Inflammatory macrophage treated with lipopolysaccharide for 4 hours (primary cell): ENCODE measurements around the gene PACSIN1.

Experiments
- DNase-seq: peaks from one replicate; pipeline ENCODE4 v3.0.0-alpha.2; 2020

The PACSIN1 gene, protein sequence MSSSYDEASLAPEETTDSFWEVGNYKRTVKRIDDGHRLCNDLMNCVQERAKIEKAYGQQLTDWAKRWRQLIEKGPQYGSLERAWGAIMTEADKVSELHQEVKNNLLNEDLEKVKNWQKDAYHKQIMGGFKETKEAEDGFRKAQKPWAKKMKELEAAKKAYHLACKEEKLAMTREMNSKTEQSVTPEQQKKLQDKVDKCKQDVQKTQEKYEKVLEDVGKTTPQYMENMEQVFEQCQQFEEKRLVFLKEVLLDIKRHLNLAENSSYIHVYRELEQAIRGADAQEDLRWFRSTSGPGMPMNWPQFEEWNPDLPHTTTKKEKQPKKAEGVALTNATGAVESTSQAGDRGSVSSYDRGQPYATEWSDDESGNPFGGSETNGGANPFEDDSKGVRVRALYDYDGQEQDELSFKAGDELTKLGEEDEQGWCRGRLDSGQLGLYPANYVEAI

GRCh38 chr6:34465531-34466241 is at the start of gene PACSIN1:
Gene PACSIN1 (plus strand): TSS chr6:34466076. CDS start chr6:34526306, 60,230 bp downstream.
- DNase-seq: no peak

DNA sequence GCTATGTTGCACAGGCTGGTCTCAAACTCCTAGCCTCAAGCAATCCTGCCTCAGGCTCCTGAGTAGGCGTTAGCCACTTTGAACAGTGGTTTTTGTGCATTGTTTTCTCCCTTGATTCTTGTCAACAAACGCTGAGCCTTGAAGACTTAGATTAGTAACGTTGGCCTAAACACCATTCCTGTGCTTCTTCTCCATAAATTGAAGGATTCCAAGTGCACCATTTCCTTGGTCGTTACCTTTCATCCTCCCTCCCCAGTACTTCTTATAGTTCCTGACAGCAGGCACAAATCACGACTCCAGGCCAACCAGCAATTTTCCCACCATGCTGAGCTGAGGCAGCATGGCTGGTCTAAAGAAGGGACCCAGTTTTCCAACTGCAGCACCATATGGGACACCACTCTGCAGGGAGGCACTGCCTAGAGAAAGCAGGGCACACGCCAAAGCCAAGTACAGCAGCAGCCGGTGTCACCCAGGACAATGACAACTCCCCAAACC is 49.0 kb upstream of the PACSIN1 start:
- no peak for DNase-seq

DNA sequence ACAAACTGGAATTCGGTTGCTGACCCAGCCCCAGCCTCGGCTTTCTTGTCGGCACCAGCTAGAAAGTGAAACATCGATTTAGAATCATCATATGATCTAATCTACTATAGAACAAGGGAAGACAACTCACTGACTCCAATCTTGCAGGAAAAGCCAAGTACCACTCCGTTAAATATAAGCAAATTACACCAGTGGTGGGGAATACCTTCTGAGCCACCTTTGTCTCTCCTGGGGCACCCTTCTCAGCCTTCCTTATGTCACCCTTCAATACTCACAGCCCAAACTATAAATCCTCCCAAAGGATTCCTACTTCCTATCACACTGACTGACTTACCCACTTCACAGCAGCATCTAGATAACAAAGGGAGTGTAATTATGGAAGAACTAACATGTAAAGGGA is 47.5 kb upstream of the PACSIN1 start:
- no peak for DNase-seq

DNA sequence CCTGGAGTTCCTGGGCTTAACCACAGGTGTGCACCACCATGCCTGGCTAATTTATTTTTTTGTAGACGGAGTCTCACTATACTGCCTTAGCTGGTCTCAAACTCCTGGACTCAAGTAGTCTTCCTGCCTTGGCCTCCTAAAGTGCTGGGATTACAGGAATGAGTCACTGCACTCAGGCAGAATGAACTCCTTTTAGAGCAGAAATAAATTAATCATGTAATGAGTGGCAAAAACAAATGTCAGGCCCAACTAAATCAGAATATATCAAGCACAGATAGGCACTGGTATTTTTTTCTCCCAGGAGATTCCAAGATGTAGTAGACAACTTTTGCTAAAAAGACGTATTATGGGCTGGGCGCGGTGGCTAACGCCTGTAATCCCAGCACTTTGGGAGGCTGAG is 42.6 kb upstream of the PACSIN1 start:
- DNase-seq: no peak

- no peak for DNase-seq
Observed at GRCh38 chr6:34424200-34425131, 41.4 kb upstream of the PACSIN1 start.

GRCh38 chr6:34425132-34425497 is 40.8 kb upstream of the PACSIN1 start:
- DNase-seq: peak; percentile 2

DNA sequence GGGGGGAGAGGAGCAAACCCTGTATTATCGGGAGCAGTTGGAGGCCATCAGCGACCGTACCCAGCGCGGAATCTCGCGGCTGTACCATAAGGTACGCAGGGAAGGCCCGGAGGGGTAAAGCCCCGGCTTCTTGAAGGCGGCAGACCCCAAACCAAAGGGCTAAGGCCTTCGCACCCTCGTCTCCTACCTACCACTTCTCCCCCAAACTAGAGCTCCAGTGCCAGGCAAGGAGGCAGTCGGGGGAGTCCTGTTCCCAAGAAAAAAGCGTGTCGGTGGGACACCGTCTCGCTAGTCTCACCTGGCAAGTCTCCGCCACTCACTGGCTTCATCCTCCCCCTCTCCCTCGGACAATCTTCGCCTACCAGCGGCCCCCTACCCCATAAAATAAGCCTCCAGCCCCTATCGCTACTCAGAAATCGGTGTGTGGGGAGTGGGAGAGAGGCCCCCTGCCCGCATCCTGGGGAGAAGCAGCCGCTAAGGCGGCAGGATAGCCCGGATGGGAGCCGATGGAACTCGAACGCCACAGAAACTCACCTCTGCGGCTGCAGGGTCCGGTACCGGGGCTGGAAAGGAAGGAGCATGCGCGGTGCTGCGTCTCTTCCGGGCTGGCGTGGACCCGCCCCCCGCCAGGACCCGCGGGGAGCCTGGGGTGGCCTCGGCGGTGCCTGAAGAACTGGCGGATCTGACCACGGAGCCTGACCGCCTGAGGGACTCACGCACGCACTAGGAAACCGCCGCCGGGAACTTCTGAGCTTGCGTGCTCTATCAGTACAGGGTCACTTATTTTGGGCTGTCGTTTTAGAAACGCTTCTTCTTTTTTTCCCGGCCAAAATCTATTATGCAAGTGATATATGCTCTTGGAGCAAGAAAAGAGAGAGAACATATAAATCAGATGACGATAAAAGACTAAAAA is 40.1 kb upstream of the PACSIN1 start, which contains the start of gene RPS10:
Gene RPS10 (minus strand): TSS at position 572 of the 913 bp plus-strand sequence. CDS start 848 bp downstream, outside the sequence.
- DNase-seq: peak; percentile 91

DNA sequence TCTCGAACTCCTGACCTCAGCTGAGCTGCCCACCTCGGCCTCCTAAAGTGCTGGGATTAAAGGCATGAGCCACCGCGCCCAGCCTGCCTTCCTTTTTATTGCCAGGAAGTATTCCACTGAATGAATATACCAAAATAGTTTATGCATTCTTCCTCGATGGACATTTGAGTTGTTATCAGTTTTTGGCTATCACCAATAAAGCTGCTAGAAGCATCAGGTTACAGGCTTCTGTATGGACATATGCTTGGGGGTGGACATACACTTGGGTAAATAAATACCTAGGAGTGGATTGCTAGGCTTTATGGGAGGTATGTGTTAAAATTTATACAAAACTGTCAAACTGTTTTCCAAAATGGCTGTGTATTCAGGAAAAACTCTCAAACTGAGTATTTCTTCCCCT is 30.0 kb upstream of the PACSIN1 start:
- DNase-seq: no peak

DNA sequence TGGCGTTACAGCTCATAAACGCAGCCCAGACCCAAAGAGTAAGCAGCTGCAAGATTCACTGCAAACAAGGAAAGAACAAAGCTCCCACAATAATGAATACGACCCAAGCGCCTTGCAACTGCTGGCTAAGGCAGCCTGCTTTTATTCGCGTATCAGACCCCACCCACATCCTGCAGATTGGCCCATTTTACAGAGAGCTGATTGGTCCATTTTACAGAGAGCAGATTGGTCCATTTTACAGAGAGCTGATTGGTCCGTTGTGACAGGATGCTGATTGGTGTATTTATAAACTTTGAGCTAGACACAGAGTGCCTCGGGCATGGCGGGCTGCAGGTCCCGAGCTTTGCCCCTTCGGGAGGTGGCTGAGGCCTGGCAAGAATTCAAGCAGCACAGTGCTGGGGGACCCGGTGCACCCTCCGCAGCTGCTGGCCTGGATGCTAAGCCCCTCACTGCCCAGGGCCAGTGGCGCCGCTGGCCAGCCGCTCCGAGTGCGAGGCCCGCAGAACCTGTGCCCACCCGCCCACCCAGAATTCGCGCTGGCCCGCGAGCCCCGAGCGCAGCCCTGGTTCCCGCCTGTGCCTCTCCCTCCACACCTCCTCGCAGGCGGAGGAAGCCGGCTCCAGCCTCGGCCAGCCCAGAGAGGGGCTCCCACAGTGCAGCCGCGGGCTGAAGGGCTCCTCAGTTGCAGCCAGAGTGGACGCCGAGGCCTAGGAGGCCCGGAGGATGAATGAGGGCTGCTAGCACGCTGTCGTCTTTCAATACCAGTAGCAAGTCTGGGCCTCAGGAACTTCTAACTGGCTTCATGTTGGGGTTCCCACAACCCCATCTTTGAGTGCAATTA is 28.9 kb upstream of the PACSIN1 start:
- DNase-seq: no peak

DNA sequence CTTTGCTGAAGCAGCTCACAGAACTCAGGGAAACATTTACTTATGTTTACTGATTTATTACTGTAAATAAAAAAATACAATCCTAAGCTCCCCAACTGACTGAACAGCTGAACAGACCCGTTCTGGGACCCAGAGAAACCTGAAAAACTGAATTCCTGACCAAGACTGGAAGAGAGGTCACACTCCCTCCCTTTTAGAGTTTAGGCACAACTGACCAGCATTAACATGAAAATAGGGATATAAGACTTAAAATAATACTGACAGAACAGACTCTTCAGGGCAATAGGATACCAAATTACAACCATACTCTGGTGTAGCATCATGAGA is 28.3 kb upstream of the PACSIN1 start:
- DNase-seq: no peak

GRCh38 chr6:34438705-34439104 is 27.2 kb upstream of the PACSIN1 start:
- DNase-seq: no peak

GRCh38 chr6:34439442-34439841 is 26.4 kb upstream of the PACSIN1 start:
- DNase-seq: no peak

DNA sequence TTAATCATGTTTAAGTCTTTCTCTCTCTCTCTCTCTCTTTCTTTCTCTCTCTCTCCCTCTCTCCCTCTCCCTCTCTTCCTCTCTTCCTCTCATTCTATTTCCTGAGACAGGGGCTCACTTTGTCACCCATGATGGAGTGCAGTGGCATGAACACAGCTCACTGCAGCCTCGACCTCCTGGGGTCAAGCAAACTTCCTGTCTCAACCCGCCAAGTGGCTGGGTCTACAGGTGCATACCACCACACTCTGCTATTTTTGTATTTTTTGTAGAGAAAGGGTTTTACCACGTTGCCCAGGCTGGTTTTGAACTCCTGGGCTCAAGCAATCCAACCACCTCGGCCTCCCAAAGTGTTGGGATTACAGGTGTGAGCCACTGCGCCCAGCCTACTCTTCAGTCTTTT is 24.4 kb upstream of the PACSIN1 start:
- no peak for DNase-seq

DNA sequence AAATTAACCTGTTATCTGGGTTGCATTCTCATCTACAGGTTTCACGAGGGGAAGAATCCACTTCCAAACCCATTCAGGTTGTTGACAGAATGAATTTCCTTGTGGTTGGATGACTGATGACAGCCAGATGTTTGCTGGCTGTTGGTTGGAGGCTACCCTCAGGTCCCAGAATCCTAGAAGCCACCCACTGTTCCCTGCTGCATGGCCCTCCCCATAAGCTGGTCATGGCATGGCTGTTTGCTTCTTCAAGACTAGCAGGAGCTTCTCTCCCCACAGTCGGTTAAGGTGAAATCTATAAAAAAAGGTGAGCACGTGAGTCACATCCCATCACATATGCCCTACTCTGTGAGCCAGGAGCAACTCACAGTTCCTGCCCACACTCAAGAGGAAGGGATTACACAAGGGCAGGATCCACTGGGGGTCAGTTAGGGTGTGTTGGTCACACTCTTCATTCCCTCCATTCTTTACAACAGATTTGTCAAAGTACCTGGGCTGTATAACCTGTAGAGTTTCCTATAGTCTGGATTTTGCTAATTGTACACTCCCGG is 20.5 kb upstream of the PACSIN1 start:
- DNase-seq: no peak

DNA sequence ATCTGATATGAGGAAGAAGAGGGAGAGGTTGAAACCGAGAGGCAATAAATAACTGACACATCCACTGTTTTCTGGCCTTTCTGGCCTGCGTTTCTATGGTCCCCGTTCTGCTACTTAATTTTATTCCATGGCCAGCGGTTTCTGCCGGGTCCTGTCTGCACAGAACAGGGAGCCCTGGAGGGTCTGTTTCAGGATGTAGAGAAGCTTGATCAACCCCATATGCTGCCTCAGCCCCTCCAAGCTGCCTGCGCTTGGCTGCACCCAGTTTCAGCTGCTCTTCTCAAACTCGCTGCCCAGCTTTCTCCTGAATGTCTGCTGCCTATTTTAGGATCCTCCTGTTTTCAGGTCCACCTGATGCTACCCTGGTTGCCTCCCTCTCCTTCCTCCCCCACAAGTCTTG is 18.5 kb upstream of the PACSIN1 start:
- peak; percentile 30 for DNase-seq

- DNase-seq: peak; percentile 84
Observed at GRCh38 chr6:34447910-34448309, 18.0 kb upstream of the PACSIN1 start.

GRCh38 chr6:34451192-34451591 is 14.7 kb upstream of the PACSIN1 start:
- no peak for DNase-seq

DNA sequence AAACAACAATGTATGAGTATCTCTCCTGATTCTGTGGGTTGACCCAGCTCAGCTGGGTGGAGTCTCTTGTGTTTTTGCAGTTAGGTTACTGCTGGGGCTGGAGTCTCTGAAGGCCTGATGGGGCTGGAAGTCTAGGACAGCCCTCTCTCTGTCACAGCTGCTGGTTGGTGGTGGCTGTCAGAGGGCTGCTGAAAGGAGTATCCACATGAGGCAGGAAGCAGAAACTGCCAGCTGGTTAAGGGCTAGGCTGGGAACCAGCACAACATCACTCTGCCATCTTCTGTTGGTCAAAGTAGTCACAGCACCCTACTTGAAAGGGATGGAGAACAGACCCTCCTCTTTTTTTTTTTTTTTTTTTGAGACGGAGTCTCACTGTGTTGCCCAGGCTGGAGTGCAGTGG is 10.0 kb upstream of the PACSIN1 start:
- DNase-seq: no peak

- peak; percentile 40 for DNase-seq
Observed at GRCh38 chr6:34457382-34457741, 8.5 kb upstream of the PACSIN1 start.
